Thyroid gland (tissue), 4 donors: ENCODE measurements around the gene MYBBP1A. TPM values are rescaled to one million over a fixed set of nuclear protein-coding genes. Genes with fewer than 3 reads are reported as not detected.
A peak's percentile ranks its signal among the peaks of the same experiment; 100 is the strongest.

Experiments used
- DNase-seq, 2 donors: peaks; one replicate each; pipeline ENCODE4 v3.0.0-alpha.2; 2019
- H3K27ac ChIP-seq, 3 donors: fragments of 200-600 bp; sonication (generic); 1 replicate in 2 of 3; 2 replicates in 1 of 3; pipeline ENCODE4 v1.5.1; 2016 to 2019; ENCODE audit warnings: mild to moderate bottlenecking in 1 of 3, moderate library complexity in 1 of 3
- H3K27me3 ChIP-seq: fragments of 200-600 bp; sonication (generic); one replicate; pipeline ENCODE4 v1.5.1; 2019
- H3K36me3 ChIP-seq, 2 donors: fragments of 200-600 bp; sonication (generic); one replicate each; pipeline ENCODE4 v1.5.1; 2016 to 2019
- H3K4me1 ChIP-seq, 2 donors: fragments of 200-600 bp; sonication (generic); one replicate each; pipeline ENCODE4 v1.5.1; 2017 to 2019
- H3K4me3 ChIP-seq, 3 donors: fragments of 200-600 bp; sonication (generic); replicated peaks in 1 of 3; 1 replicate in 2 of 3; 2 replicates in 1 of 3; pipeline ENCODE4 v1.5.1; 2016; ENCODE audit warnings: mild to moderate bottlenecking in 1 of 3
- H3K9me3 ChIP-seq: fragments of 200-600 bp; sonication (generic); one replicate; pipeline ENCODE4 v1.5.1; 2017
- CTCF ChIP-seq, 6 experiments: fragments of 200-600 bp in 3 of 6; fragments of 450-650 bp in 3 of 6; sonication (generic) in 3 of 6; IDR thresholded peaks; one replicate each; pipeline ENCODE4 v1.5.1; 2016 to 2019; ENCODE audit warnings: antibody characterized with exemption in 6 of 6, mild to moderate bottlenecking in 2 of 6, inconsistent platforms in 1 of 6, moderate library complexity in 1 of 6
- POLR2A ChIP-seq, 2 donors: fragments of 450-650 bp; IDR thresholded peaks; one replicate each; pipeline ENCODE4 v1.6.1; 2017; ENCODE audit warnings: antibody characterized with exemption in 2 of 2, mild to moderate bottlenecking in 2 of 2, moderate library complexity in 1 of 2
- WGBS, 2 donors: methylation state at CpG; one replicate each; pipeline ENCODE4 v1.1.5; 2017; 5-methylcytosine and 5-hydroxymethylcytosine counted together
- intact Hi-C: fragments of 100-400 bp; cut with DNase I; formaldehyde crosslinking; loops from one replicate; pipeline ENCODE4 v1.15.1; 2023
- total RNA-seq, 4 donors: library from RNA; depleted of rRNA; stranded (reverse); fragments of >200 nt; gene quantifications; one replicate each; pipeline ENCODE4 v1.2.3, GENCODE V29; 2016

MYBBP1A gene
- total RNA-seq, 4 donors from 2014 or later: 23.5 to 50.2 (median 37.6) TPM

GRCh38 chr17:4532860-4533522 lies 22.2 kb downstream of the MYBBP1A start:
- H3K4me3 ChIP-seq: no peak overlapping the region
- DNase-seq: no peak
- no peaks in the 10 kb centered on the region for H3K9me3 ChIP-seq
- H3K36me3 ChIP-seq: no peaks in the 10 kb centered on the region
- intact Hi-C loops: loop anchor here (10.0 kb wide), 1 partner anchor 88 kb away; no protein-coding TSS in a partner anchor
- TF ChIP-seq CTCF (IDR thresholded peaks at IDR 0.05) (no peak), POLR2A (IDR thresholded peaks at IDR 0.05) (no peak)
- 91 to 95% methylated on average over 16 to 33 of the region's 33 CpGs for WGBS, 2 donors
- H3K27ac ChIP-seq: no peak overlapping the region
- no peaks in the 10 kb centered on the region for H3K27me3 ChIP-seq
- peaks cover 0 to 65% of the 10 kb centered on the region in 2 donors for H3K4me1 ChIP-seq

- Histone ChIP-seq H3K9me3 (no peaks in the 10 kb centered on the region), H3K36me3 (no peaks in the 10 kb centered on the region), H3K4me3 (no peak overlapping the region), H3K27ac (no peak overlapping the region), H3K27me3 (no peaks in the 10 kb centered on the region), H3K4me1 (peaks cover 6 to 65% of the 10 kb centered on the region in 2 donors)
- intact Hi-C loops: loop anchor here (10.0 kb wide), 1 partner anchor 87 kb away; no protein-coding TSS in a partner anchor
- 92 to 94% methylated on average over 17 of the region's 17 CpGs for WGBS, 2 donors
- no peak for DNase-seq
- TF ChIP-seq CTCF (IDR thresholded peaks at IDR 0.05) (no peak), POLR2A (IDR thresholded peaks at IDR 0.05) (no peak)
These were observed 23.0 kb downstream of the MYBBP1A start for GRCh38 chr17:4531988-4532736.

- no peak for DNase-seq
- TF ChIP-seq CTCF (IDR thresholded peaks at IDR 0.05): no peak
- no peak for TF ChIP-seq POLR2A (IDR thresholded peaks at IDR 0.05)
- no peak overlapping the region for H3K4me3 ChIP-seq
- H3K9me3 ChIP-seq: no peaks in the 10 kb centered on the region
- H3K4me1 ChIP-seq: peaks cover 15 to 62% of the 10 kb centered on the region in 2 donors
- H3K27me3 ChIP-seq: no peaks in the 10 kb centered on the region
- H3K36me3 ChIP-seq: no peaks in the 10 kb centered on the region
- H3K27ac ChIP-seq: peak overlapping the region in 2 of 3 donors; percentile 23 to 31
- 53 to 83% methylated on average over 18 to 19 of the region's 30 CpGs for WGBS, 2 donors
- intact Hi-C loops: loop anchor here (10.0 kb wide), 1 partner anchor 86 kb away; no protein-coding TSS in a partner anchor
These were observed 24.1 kb downstream of the MYBBP1A start for GRCh38 chr17:4530799-4531730.

- intact Hi-C loops: loop anchor here (10.0 kb wide), 1 partner anchor 85 kb away; no protein-coding TSS in a partner anchor
- TF ChIP-seq POLR2A (IDR thresholded peaks at IDR 0.05) (no peak), CTCF (IDR thresholded peaks at IDR 0.05) (no peak)
- Histone ChIP-seq H3K4me3 (no peak overlapping the region), H3K9me3 (no peaks in the 10 kb centered on the region), H3K36me3 (no peaks in the 10 kb centered on the region), H3K4me1 (peaks cover 15 to 50% of the 10 kb centered on the region in 2 donors), H3K27me3 (no peaks in the 10 kb centered on the region), H3K27ac (peak overlapping the region in 1 of 3 donors; percentile 23)
- 89 to 90% methylated on average over 13 of the region's 13 CpGs for WGBS, 2 donors
- no peak for DNase-seq
These were observed 25.5 kb downstream of the MYBBP1A start for GRCh38 chr17:4529533-4530152.
